COLO668 (cell line): Measurements from ENCODE around the gene NPR3.

Experiments
- DNase-seq: peaks from one replicate; lab custom pipeline; 2025; ENCODE audit not compliant: unreplicated experiment; lab: John Stamatoyannopoulos, UW

NPR3 gene

DNA sequence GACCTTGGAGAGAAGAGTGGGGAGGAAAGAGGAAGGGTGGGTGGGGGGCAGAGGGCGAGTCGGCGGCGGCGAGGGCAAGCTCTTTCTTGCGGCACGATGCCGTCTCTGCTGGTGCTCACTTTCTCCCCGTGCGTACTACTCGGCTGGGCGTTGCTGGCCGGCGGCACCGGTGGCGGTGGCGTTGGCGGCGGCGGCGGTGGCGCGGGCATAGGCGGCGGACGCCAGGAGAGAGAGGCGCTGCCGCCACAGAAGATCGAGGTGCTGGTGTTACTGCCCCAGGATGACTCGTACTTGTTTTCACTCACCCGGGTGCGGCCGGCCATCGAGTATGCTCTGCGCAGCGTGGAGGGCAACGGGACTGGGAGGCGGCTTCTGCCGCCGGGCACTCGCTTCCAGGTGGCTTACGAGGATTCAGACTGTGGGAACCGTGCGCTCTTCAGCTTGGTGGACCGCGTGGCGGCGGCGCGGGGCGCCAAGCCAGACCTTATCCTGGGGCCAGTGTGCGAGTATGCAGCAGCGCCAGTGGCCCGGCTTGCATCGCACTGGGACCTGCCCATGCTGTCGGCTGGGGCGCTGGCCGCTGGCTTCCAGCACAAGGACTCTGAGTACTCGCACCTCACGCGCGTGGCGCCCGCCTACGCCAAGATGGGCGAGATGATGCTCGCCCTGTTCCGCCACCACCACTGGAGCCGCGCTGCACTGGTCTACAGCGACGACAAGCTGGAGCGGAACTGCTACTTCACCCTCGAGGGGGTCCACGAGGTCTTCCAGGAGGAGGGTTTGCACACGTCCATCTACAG is 760 bp downstream of the NPR3 start:
- DNase-seq, result peak; percentile 19

DNA sequence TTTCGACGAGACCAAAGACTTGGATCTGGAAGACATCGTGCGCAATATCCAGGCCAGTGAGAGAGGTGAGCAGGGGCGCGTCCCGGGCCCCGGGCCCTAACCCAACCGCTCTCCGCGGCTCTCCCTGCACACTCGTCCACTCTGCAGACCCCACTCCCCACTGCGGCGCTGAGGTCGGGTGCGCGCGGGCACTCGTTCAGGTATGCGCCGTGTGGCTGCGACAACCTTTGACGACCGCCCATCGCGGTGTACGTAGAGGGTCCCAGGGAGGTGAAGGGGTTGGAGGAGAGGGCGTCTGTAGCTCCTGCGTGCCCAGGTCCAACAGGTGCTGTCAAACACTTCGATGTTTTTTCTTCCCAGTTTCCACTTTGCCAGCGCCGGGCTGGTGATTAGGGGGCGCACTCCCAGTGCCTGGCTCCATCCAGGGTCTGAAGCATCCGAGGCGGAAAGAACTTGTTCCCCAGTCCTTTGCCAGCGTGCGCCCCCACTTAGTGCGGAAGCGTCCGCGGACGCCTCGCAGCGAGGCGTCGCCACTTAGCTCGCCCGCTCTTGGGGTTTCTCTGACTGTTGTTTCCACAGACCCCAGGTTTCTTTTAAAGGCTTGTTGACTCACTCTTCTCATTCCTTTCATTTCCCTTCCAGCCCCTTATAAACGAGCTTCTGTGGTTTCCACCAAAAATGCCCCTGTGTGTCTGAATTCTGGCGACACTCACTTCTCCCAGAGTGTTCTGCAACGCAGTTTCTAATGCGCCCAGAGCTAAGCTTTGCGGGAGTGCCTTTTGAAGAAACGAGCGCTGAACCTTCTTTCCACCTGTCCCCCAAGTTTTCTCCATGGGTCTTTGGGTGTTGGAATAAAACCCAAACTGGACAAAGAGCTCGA is 1.6 kb downstream of the NPR3 start:
- no peak for DNase-seq

DNA sequence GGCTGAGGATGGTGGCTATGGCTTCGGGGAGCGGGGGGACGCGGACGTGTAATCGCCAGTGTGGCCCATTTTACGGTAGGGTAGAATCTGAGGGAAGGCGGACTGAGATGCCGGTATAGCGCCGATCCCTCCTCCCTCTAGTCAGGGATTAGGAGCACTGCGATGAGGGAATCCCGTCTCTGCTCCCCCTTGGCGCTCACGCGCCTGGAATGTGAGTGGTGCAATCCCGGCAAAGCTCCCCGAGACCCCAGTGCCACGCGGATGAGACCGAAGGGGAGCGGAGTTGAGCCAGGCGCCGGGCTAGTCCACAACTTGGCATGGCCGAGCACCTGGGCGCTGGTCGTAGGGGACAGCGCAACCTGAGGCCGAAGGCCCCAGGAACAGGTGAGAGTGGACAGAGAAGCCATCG is 2.2 kb downstream of the NPR3 start:
- no peak for DNase-seq

DNA sequence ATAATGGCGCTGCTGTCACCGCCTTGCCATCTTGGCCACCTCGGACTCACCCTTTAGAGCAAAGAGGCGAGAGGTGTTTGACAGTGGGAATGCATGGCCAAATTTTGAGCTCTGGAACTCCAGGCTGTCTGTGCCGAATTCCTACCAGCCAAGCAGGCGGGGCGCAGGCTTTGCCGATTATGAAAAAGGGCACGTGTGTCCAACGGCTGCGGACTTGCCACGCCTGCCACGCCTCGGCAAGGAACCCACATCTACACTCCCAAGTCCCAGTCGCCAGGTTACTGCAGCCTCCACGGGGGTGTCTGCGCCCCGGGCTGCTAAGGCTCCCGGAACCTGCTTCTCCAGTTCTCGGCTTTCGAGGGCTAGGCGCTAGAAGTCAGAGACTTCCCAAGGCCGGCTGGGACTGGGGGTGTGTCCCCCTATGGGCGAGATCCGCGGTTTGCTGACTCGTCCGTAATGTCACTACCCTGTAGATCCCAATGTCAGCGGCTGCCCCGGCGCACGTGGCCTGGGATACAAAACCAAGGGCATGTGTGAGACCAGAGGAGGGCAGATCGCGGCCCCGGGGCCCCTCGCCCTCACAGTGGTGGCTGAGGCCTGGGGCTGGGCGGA is 2.8 kb downstream of the NPR3 start:
- no peak for DNase-seq

DNA sequence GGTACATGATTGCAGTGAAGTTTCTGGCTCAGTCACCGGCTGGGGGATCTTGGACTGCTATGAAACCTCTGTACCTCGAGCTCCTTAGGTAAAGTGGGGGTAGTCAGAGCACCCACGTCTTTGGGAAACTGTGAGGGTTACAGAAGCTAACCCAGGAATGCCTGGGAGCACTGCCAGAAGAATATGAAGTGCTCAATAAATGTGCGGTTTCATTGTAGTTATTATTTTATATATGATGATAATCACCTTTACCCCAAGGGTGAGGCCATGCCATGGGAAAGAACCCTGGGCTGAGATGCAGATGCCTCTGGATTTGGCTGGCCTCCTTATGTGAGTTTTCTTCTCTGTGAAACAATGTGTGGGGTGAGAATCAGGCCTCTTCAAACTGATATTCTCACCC is 3.7 kb downstream of the NPR3 start:
- DNase-seq, result no peak

DNA sequence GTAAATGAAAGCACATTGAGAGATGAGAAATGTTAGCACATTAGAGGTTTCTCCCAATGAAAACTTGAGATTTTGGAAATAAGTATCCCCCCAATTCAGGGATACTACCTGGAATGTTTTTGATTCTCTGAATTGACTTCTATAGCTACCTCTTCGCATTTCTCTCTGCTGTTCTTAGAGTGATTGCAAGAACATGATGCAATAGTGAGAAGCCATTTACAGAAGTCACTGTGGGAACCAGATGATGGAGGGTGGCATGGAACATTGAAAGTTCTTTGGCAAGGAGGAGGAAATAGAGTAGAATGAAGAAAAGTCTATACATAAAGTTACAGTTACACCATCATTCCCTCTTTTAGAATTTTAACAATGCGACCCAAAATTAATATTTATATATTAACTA is 9.2 kb downstream of the NPR3 start:
- no peak for DNase-seq

- no peak for DNase-seq
Measured at GRCh38 chr5:32721626-32722025, 10.5 kb downstream of the NPR3 start.

- no peak for DNase-seq
Measured at GRCh38 chr5:32722957-32723356, 11.8 kb downstream of the NPR3 start.

- DNase-seq, result no peak
Measured at GRCh38 chr5:32724526-32724925, 13.4 kb downstream of the NPR3 start.

GRCh38 chr5:32726086-32726557 is 15.0 kb downstream of the NPR3 start:
- DNase-seq, result no peak

GRCh38 chr5:32729651-32730050 is 18.5 kb downstream of the NPR3 start:
- DNase-seq, result no peak

DNA sequence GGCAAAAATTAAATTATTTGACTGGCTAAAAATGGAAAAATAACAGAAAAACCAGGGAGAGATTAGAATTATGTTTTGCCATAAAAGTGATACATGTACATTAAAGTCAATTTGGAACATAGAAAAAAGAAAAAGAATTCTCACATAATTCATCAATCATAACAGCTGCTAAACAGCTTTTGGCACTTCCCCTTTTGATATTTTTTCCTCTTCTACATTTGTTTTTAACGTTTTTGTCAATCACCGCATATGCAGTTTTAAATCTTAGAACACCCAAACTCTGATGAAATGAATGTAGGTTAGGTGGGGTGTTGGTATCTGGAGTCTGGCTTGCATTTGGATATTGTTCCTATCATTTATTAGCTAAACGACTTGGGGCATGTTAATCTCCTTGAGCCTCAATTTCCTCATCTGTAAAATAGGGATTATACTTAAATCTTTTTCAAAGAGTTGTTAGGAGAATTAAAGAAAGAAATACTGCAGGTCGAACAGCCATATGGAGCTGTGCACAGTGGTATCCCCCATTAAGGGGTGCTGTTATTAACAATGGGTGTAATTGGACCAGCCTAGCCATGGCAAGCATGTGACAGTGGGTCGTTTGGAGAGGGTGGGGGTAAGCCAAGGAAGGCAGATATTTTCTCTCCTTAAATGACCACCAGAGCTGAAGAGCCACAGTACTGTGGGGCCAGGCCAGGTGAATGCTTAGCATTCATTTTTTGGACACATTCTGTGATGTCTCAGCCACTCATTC is 22.6 kb downstream of the NPR3 start:
- DNase-seq, result no peak

GRCh38 chr5:32734827-32735378 is 23.8 kb downstream of the NPR3 start:
- DNase-seq, result no peak

GRCh38 chr5:32735512-32735911 is 24.4 kb downstream of the NPR3 start:
- DNase-seq, result no peak

DNA sequence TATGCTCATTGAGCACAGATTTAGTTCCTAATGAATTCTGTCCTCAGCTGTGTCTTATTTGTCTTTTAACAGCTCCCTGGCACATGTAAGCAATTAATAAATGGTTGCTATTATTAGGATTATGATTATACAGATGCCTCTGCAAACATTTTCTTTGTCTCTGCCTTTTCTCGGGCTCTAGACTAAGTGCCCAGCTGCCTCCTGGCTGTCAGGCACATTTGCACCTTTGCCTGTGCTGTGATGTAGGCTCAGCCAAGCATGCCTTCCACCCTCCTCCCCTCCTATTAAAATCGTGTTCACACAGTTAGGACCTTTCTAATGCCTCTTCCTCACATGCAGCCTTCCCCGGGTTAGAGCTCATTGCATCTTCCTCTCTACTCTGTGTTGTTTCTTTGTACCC is 25.7 kb downstream of the NPR3 start:
- no peak for DNase-seq

- no peak for DNase-seq
Measured at GRCh38 chr5:32740651-32741050, 29.5 kb downstream of the NPR3 start.

GRCh38 chr5:32745317-32745716 is 34.2 kb downstream of the NPR3 start:
- no peak for DNase-seq

DNA sequence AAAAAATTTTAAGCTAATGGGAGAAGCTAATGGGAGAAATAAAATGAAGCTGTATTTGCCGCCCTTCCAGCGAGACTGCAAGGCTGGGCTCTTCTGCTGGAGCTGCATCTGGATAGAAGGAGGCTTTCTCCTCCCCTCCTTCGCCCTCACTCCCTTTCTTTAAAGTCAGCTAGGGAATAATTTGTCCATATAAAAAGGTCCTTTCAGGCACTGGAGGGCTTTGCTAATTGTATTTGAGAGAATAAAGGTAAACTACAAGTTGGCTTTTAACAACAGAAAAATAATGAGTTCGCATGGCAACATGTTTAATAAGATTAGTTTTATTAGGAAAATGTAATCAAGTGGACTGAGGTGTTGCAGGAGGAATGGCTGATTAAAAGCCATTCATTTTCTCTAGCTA is 41.3 kb downstream of the NPR3 start:
- no peak for DNase-seq

GRCh38 chr5:32753051-32753450 is 41.9 kb downstream of the NPR3 start:
- DNase-seq, result no peak

DNA sequence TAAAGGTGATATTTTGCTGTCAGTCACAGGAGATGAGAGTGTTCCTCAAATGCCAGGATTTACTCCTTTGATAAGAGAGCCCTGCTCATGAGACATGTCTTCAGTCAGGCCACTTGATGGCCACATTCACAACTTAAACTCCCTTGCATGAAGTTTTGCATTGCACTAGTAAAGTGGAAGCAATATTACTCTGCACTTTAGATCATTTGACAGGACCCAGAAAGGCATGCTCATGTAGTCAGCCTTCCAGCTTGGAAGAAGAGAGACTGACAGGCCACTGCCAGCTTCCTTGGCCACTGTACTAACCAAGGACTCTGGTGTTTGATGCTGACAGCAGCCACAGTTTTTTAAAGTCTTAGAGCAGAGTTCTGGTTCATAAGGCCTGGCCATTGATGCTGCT is 42.6 kb downstream of the NPR3 start:
- no peak for DNase-seq

DNA sequence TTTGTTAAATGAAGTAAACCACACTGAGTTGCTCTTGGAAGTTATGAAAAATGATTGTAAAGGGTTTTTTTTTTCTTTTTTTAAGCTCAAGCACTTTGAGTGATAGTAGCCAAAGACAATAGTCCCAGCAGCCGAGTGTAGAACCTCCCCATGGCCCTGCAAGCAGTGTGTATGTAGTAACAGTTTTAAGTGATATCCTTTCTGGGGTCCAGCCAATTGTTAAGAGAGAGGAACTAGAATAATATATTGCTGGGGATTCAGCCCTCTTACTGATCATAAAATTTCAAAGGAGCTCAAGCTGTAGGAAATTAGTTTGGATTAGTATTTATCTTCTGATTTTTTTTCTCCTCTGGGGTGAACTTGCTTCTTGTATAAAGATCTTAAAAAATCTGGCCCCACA is 43.2 kb downstream of the NPR3 start:
- no peak for DNase-seq
